K562 (cell line): Measurements from ENCODE around the gene PEX19. TPM values are rescaled to one million over a fixed set of nuclear protein-coding genes. Genes with fewer than 3 reads are reported as not detected.

ENCODE experiments used
- CSDE1 ChIP-seq, 2 experiments: fragments of 450-650 bp; IDR thresholded peaks; 2 replicates each; pipeline ENCODE4 v1.6.1; 2016; ENCODE audit warnings: mild to moderate bottlenecking in 1 of 2
- EZH2 ChIP-seq: IDR thresholded peaks from 2 replicates; pipeline ENCODE4 v1.6.1; 2012; ENCODE audit warnings: low read depth, mild to moderate bottlenecking, inconsistent platforms, low read length, borderline replicate concordance
- ID3 ChIP-seq, 2 experiments: fragments of 250-450 bp in 1 of 2; fragments of 450-650 bp in 1 of 2; sonication (Bioruptor Pico) in 1 of 2; IDR thresholded peaks; 2 replicates each; pipeline versions ENCODE4 v1.6.1 to v1.8.0; 2016 to 2021; ENCODE audit warnings: mild to moderate bottlenecking in 2 of 2, moderate library complexity in 2 of 2, missing compliant biosample characterization in 1 of 2, missing genetic modification characterization in 1 of 2
- LARP7 ChIP-seq: fragments of 450-650 bp; IDR thresholded peaks from 2 replicates; pipeline ENCODE4 v1.6.1; 2016
- NCOA1 ChIP-seq: fragments of 450-650 bp; IDR thresholded peaks from 2 replicates; pipeline ENCODE4 v1.6.1; 2016; ENCODE audit warnings: low read depth
- NFIX ChIP-seq: fragments of 250-450 bp; sonication (Bioruptor Pico); IDR thresholded peaks from 2 replicates; pipeline ENCODE4 v1.4.0; 2020; ENCODE audit warnings: low read depth, mild to moderate bottlenecking, moderate library complexity
- POLR2H ChIP-seq: IDR thresholded peaks from 2 replicates; pipeline ENCODE4 v1.6.1; 2016; ENCODE audit warnings: missing genetic modification characterization, low read depth, mild to moderate bottlenecking, control low read depth, missing compliant biosample characterization, moderate library complexity
- RBFOX2 ChIP-seq: fragments of 200-400 bp; formaldehyde crosslinking; IDR thresholded peaks from 2 replicates; pipeline ENCODE4 v1.6.1; 2017; ENCODE audit warnings: low read depth, mild to moderate bottlenecking, low read length, moderate library complexity
- RBM25 ChIP-seq: fragments of 200-400 bp; formaldehyde crosslinking; IDR thresholded peaks from 2 replicates; pipeline ENCODE4 v1.6.1; 2018; ENCODE audit warnings: low read length, low read depth, moderate library complexity; ENCODE audit not compliant: severe bottlenecking
- TEAD4 ChIP-seq, 2 experiments: sonication (generic) in 1 of 2; formaldehyde crosslinking in 1 of 2; IDR thresholded peaks; 2 replicates each; pipeline versions ENCODE4 v1.6.1 to v1.8.0; 2012 to 2022; ENCODE audit warnings: borderline replicate concordance in 1 of 2, inconsistent platforms in 1 of 2, low read length in 1 of 2, mild to moderate bottlenecking in 1 of 2, missing genetic modification reagents in 1 of 2
- TGIF2 ChIP-seq: sonication (generic); formaldehyde crosslinking; IDR thresholded peaks from 2 replicates; pipeline ENCODE4 v1.8.1; 2022; ENCODE audit warnings: mild to moderate bottlenecking, missing genetic modification reagents, moderate library complexity
- ZKSCAN3 ChIP-seq: fragments of 250-450 bp; sonication (Bioruptor Pico); IDR thresholded peaks from 2 replicates; pipeline ENCODE4 v1.4.0; 2020
- ZNF311 ChIP-seq: fragments of 250-450 bp; sonication (Bioruptor Pico); IDR thresholded peaks from 2 replicates; pipeline ENCODE4 v1.4.0; 2020; ENCODE audit warnings: mild to moderate bottlenecking, moderate library complexity
- ZNF707 ChIP-seq: fragments of 250-450 bp; sonication (Bioruptor Pico); conservative IDR thresholded peaks from 2 replicates; pipeline ENCODE4 v1.8.0; 2022; ENCODE audit warnings: inconsistent platforms, mild to moderate bottlenecking, moderate library complexity
- polyA plus RNA-seq, 8 experiments: library from polyadenylated mRNA; depleted of rRNA in 4 of 8; stranded (reverse) in 5 of 8; unstranded in 3 of 8; fragments of >200 nt; fragmentation: Nextera tagmentation in 2 of 8; fragmentation: Illumina TruSeq in 1 of 8; extraction: Ambion mirVana in 2 of 8; extraction: Trizol in 1 of 8; gene quantifications; 2 replicates each; pipeline versions ENCODE4 v1.2.1 to v1.2.3, GENCODE V29; 2011 to 2014; ENCODE audit warnings: inconsistent platforms in 1 of 8, missing spikeins in 1 of 8
- total RNA-seq, 7 experiments: library from RNA; depleted of rRNA in 6 of 7; stranded (reverse); fragments of >200 nt in 6 of 7; fragmentation: Illumina TruSeq in 2 of 7; extraction: Trizol in 2 of 7; gene quantifications; 2 replicates each; pipeline versions ENCODE4 v1.2.1 to v1.2.3, GENCODE V29; 2011 to 2021; ENCODE audit warnings: low replicate concordance in 1 of 7
- TF ChIP-seq, protein P1 (sequence below): fragments of 450-650 bp; formaldehyde crosslinking; IDR thresholded peaks from 2 replicates; pipeline ENCODE4 v1.4.0; 2020; ENCODE audit warnings: mild to moderate bottlenecking, moderate library complexity
- TF ChIP-seq, protein P2 (sequence below): sonication (generic); formaldehyde crosslinking; IDR thresholded peaks from 2 replicates; pipeline ENCODE4 v1.8.1; 2023; ENCODE audit warnings: mild to moderate bottlenecking, missing genetic modification reagents
- TF ChIP-seq, protein P3 (sequence below), 2 experiments: IDR thresholded peaks; 2 replicates each; pipeline ENCODE4 v1.6.1; 2012; ENCODE audit warnings: improper control_type of control experiment in 2 of 2, low read depth in 2 of 2, low read length in 2 of 2, borderline replicate concordance in 1 of 2

Gene PEX19
- total and polyA plus RNA-seq, 9 of the 15 experiments (the other 6 are each of a cell fraction or from before 2014, with no cell fraction given), result 32.5 to 103 (median 59.8) TPM

DNA sequence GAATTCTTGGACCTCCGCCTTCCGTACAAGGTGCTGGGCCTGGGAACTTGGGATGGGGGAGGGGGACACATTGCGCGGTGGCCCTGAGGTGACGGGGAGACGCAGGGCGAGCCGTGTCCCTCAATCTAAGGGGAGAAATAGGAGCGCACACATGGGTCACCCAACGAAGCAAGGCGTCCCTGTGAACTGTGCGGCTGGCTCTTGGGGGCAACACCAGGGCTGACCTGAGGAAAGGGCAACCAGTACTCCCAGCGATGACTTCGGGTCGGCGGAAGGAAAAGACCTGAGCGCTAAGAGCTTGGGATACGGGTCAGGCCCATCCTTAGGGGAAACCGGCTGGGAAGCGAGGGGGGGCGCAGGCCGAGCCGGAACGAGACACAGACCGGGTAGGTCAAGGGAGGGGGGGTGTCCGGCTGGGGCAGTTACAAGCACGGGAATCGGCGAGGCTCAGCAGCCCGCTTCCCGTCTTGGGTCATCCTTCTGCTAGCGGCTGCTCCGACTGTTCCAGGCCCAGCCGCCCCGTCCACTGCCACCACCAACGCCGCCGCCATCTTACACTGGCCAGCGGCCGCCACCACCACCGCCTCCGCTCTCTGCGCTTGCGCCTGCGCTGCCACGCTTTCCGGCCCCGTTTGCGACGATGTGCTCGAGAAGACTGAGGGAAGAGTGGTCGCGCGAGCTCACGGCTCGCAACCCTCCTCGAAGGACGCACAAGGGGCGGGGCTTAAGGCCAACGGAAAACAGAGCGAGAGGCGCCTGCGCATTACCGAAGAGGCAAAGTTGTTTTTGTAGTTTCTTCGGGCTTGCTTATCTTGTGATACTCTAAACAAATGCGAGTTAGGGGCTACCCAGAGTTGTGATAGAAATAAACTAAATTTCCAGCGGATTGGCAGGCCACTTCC lies 22.8 kb downstream of the PEX19 start, which contains the start of gene DCAF8 (continued):
- TF ChIP-seq NCOA1 (peak; percentile 67), LARP7 (0 out of 2 replicates have a peak, but pooled peaks have one; percentile 29), CSDE1 (IDR thresholded peaks at IDR 0.05) (peak in 1 of 2 experiments; percentile 64; a peak in 2 of 4 replicates), ZKSCAN3 (CRISPR knock-in tag) (no peak), RBFOX2 (peak; percentile 100), ID3 (CRISPR knock-in tag; IDR thresholded peaks at IDR 0.05) (no peak), ID3 (tag; IDR thresholded peaks at IDR 0.05) (peak; percentile 70), POLR2H (peak; percentile 94), RBM25 (no peak), ZNF311 (CRISPR knock-in tag) (no peak), EZH2 (no peak), TEAD4 (IDR thresholded peaks at IDR 0.05; ENCODE audit: low read length) (no peak), TEAD4 (CRISPR knock-in tag; IDR thresholded peaks at IDR 0.05; ENCODE audit: borderline replicate concordance) (no peak), TGIF2 (CRISPR knock-in tag) (no peak), ZNF707 (CRISPR knock-in tag) (no peak), NFIX (CRISPR knock-in tag) (no peak)
- TF ChIP-seq, protein P1, sequence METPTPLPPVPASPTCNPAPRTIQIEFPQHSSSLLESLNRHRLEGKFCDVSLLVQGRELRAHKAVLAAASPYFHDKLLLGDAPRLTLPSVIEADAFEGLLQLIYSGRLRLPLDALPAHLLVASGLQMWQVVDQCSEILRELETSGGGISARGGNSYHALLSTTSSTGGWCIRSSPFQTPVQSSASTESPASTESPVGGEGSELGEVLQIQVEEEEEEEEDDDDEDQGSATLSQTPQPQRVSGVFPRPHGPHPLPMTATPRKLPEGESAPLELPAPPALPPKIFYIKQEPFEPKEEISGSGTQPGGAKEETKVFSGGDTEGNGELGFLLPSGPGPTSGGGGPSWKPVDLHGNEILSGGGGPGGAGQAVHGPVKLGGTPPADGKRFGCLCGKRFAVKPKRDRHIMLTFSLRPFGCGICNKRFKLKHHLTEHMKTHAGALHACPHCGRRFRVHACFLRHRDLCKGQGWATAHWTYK, result peak; percentile 86
- TF ChIP-seq, protein P2, sequence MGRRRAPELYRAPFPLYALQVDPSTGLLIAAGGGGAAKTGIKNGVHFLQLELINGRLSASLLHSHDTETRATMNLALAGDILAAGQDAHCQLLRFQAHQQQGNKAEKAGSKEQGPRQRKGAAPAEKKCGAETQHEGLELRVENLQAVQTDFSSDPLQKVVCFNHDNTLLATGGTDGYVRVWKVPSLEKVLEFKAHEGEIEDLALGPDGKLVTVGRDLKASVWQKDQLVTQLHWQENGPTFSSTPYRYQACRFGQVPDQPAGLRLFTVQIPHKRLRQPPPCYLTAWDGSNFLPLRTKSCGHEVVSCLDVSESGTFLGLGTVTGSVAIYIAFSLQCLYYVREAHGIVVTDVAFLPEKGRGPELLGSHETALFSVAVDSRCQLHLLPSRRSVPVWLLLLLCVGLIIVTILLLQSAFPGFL (CRISPR knock-in tag), result no peak
- TF ChIP-seq, protein P3, sequence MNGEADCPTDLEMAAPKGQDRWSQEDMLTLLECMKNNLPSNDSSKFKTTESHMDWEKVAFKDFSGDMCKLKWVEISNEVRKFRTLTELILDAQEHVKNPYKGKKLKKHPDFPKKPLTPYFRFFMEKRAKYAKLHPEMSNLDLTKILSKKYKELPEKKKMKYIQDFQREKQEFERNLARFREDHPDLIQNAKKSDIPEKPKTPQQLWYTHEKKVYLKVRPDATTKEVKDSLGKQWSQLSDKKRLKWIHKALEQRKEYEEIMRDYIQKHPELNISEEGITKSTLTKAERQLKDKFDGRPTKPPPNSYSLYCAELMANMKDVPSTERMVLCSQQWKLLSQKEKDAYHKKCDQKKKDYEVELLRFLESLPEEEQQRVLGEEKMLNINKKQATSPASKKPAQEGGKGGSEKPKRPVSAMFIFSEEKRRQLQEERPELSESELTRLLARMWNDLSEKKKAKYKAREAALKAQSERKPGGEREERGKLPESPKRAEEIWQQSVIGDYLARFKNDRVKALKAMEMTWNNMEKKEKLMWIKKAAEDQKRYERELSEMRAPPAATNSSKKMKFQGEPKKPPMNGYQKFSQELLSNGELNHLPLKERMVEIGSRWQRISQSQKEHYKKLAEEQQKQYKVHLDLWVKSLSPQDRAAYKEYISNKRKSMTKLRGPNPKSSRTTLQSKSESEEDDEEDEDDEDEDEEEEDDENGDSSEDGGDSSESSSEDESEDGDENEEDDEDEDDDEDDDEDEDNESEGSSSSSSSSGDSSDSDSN (IDR thresholded peaks at IDR 0.05; ENCODE audit: borderline replicate concordance in 1 of 2, low read depth in 2 of 2, low read length in 2 of 2), result peak in 1 of 2 experiments; percentile 42; a peak in 1 of 4 replicates
